GM19025 (cell line): ENCODE measurements around the gene COX11.

Source experiments
- ATAC-seq: cut with Tn5 transposase; IDR thresholded peaks from one replicate; pipeline ENCODE4 v1.9.1; 2021; ENCODE audit warnings: mild to moderate bottlenecking, low read depth, moderate library complexity; ENCODE audit not compliant: unreplicated experiment

The COX11 gene

GRCh38 chr17:54968262-54968987 is at the start of gene COX11, which contains the start of gene STXBP4:
TSS of gene COX11 (minus strand) at chr17:54968654. CDS start at chr17:54968646, 8 bp downstream.
TSS of gene STXBP4 (plus strand) at chr17:54968765. CDS start at chr17:54986220, 17,455 bp downstream.
- ATAC-seq, result peak; percentile 90

GRCh38 chr17:55005520-55005919 is 37.1 kb upstream of the COX11 start:
- ATAC-seq, result no peak

GRCh38 chr17:55004484-55004883 is 36.0 kb upstream of the COX11 start:
- no peak for ATAC-seq

GRCh38 chr17:55002458-55002857 is 34.0 kb upstream of the COX11 start:
- no peak for ATAC-seq

GRCh38 chr17:54996441-54996840 is 28.0 kb upstream of the COX11 start:
- ATAC-seq, result no peak

GRCh38 chr17:54992797-54993639 is 24.6 kb upstream of the COX11 start:
- ATAC-seq, result no peak

GRCh38 chr17:54991567-54991966 is 23.1 kb upstream of the COX11 start:
- no peak for ATAC-seq

GRCh38 chr17:54990118-54990517 is 21.7 kb upstream of the COX11 start:
- ATAC-seq, result no peak

- no peak for ATAC-seq
Measured at GRCh38 chr17:54985476-54985875, 17.0 kb upstream of the COX11 start.

GRCh38 chr17:54983260-54983659 is 14.8 kb upstream of the COX11 start:
- ATAC-seq, result no peak

- no peak for ATAC-seq
Measured at GRCh38 chr17:54982399-54982798, 13.9 kb upstream of the COX11 start.

- ATAC-seq, result no peak
Measured at GRCh38 chr17:54980375-54980774, 11.9 kb upstream of the COX11 start.

GRCh38 chr17:54979657-54980056 is 11.2 kb upstream of the COX11 start:
- ATAC-seq, result no peak

GRCh38 chr17:54977744-54978143 is 9.3 kb upstream of the COX11 start:
- no peak for ATAC-seq

GRCh38 chr17:54976316-54976715 is 7.9 kb upstream of the COX11 start:
- no peak for ATAC-seq

GRCh38 chr17:54974759-54975158 is 6.3 kb upstream of the COX11 start:
- no peak for ATAC-seq

GRCh38 chr17:54972406-54973138 is 4.1 kb upstream of the COX11 start:
- ATAC-seq, result no peak

- ATAC-seq, result no peak
Measured at GRCh38 chr17:54971901-54972300, 3.4 kb upstream of the COX11 start.

- no peak for ATAC-seq
Measured at GRCh38 chr17:54971147-54971546, 2.7 kb upstream of the COX11 start.

- ATAC-seq, result no peak
Measured at GRCh38 chr17:54969658-54970572, 1.5 kb upstream of the COX11 start.
